Stimulated activated CD4-positive, alpha-beta T cell treated with anti-CD3 and anti-CD28 coated beads, Interleukin-12 subunit alpha, Interleukin-12 subunit beta, amount 100 ng/mL, for 24 hours (primary cell): ENCODE results near the gene ANKRD13C.
"Not testable (repeated sequence)": the region's sequence is repeated elsewhere in the genome, so short reads cannot be mapped to it uniquely, and the experiment has no call there.

Experiments used
- DNase-seq, 2 experiments: peaks; one replicate each; pipeline ENCODE4 v3.0.0-alpha.2; 2020; ENCODE audit warnings: low read depth in 2 of 2

Gene ANKRD13C, protein sequence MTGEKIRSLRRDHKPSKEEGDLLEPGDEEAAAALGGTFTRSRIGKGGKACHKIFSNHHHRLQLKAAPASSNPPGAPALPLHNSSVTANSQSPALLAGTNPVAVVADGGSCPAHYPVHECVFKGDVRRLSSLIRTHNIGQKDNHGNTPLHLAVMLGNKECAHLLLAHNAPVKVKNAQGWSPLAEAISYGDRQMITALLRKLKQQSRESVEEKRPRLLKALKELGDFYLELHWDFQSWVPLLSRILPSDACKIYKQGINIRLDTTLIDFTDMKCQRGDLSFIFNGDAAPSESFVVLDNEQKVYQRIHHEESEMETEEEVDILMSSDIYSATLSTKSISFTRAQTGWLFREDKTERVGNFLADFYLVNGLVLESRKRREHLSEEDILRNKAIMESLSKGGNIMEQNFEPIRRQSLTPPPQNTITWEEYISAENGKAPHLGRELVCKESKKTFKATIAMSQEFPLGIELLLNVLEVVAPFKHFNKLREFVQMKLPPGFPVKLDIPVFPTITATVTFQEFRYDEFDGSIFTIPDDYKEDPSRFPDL

DNA sequence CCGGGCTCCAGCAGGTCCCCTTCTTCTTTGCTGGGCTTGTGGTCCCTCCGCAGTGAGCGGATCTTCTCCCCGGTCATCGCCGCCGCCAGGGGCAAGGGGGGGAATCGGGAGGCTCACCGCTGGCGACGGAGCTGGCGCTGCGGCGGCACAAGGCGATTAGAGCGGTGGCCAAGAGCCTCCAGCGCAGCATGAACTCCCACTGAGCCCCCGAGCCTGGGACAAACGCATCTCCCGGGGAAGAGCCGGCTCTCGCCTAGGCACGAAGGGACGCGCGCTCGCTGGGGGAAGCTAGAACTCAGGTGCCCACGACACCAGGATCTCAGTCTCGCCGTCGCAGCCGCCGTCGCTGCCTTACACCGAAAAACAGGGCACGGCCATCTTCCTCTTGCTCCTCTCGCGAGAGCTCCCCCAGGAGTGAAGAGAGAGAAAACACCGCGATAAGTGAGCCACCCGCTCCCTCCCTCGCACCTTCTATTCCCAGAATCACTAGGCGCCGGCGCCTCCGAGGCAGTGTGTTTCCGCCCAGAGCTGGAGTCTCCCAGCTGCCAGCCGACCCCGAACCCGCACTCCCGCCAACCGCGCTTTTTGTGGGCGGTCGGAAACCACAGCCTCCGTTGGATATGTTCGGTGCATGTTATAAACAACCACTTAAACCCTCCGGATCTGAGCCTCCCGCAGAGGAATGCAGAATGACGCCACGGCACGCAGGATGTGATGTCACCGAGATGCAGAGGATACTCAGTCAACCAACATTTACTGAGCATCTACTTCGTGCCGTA is at the start of gene ANKRD13C:
TSS of gene ANKRD13C (minus strand) at position 391 of the 779 bp plus-strand sequence. CDS start at position 77, 314 bp downstream.
- DNase-seq: peak; percentile 81 to 83

- DNase-seq: no peak
Observed at GRCh38 chr1:70403759-70404158, 49.2 kb upstream of the ANKRD13C start.

DNA sequence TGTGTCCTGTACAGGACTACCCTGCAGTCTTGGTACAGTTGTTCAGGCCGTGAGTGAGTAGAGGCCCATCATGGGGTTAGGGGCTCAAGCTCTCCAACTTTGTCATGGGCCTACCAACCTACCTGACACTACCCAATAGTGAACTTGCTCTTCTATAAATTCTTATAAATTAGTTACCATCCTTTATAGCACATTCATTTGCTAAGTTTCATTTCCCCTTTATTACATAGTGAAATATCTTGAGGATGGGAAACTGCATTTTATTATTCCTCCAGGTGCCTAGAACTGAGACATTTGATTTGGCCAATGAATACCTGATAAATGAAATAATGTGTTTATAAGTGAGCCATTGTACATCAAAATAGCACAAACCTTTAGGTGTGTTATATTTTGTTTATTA is 47.5 kb upstream of the ANKRD13C start:
- no peak for DNase-seq

- DNase-seq: no peak
Observed at GRCh38 chr1:70400335-70400734, 45.8 kb upstream of the ANKRD13C start.

DNA sequence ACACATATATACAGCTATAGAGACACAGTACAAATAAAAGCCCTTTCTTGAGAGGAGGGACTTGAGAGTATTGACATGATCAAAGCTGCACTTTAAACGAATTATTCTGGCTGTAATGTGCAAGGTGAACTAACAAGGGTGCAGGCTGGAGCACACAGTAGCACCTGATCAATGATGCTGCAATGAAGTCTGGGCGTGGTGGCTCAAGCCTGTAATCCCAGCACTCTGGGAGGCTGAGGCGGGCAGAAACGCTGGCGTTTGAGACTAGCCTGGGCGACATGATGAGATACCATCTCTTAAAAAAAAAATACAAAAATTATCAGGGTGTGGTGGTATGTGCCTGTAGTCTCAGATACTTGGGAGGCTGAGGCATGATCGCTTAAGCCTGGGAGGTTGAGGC is 42.5 kb upstream of the ANKRD13C start:
- DNase-seq: no peak

DNA sequence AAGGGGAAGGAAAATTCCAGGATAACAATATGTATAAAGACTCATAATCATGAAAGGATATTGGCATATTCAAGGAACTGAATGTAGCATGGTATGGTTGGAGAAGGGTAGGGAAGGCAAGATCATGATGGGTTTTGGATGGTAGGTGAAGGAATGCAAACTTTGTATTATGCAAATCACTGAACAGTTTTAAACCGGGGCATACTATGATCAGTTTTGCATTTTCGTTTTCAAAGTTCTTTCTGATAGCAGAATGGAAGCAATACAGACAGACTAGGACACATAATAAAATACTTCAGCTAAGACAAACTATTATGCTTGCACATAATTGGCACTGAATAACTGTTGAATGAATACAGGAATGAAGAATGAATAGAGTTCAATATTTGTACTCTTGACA is 42.1 kb upstream of the ANKRD13C start:
- no peak for DNase-seq

DNA sequence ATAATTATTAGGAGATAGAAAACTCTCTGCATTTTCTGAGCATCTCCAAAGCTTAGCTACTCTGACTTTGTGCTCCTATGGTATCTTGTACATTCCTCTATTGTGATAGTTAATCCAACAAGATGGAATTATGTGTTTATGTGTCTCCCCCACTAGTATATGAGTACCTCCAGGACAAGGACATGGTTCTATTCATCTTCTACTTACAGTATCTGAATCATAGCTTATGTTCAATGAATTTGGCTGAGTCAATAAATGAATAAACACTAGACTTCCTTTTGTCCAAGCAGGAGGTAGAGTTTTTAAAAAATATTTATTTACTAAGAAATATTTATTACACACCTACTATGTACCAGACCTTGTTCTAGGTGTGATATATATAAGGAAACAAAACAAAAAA is 38.1 kb upstream of the ANKRD13C start:
- DNase-seq: no peak

DNA sequence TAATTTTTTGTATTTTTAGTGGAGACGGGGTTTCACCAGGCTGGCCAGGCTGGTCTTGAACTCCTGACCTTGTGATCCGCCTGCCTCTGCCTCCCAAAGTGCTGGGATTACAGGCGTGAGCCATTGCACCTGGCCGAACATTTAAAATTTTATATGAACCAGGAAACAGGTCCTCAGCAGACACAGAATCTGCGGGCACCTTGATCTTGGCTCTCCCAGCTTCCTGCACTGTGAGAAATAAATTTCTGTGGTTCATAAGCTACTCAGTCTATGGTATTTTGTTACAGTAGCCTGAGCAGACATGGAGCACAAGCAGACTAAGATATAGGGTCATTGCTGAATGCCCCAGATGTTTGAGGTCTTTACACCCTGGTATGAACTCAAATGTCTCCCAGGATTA is 33.0 kb upstream of the ANKRD13C start:
- no peak for DNase-seq

DNA sequence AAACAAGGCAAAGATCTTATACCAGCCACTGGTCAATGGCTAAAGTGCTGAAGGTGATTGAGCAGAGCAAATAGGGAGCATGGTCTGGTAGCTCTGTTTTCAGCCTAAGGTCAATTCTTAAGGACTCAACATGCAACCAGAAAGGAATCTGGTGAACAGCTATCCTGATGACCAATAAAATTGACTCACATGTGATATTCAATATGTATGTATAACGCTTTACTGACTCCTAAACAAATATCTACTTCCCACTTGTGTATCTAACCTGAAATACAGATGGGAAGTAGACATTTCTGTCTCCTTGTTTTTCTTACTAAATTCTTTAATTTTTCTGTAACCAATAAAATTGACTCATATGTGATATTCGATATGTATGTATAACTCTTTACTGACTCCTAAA is 31.6 kb upstream of the ANKRD13C start:
- DNase-seq: no peak

DNA sequence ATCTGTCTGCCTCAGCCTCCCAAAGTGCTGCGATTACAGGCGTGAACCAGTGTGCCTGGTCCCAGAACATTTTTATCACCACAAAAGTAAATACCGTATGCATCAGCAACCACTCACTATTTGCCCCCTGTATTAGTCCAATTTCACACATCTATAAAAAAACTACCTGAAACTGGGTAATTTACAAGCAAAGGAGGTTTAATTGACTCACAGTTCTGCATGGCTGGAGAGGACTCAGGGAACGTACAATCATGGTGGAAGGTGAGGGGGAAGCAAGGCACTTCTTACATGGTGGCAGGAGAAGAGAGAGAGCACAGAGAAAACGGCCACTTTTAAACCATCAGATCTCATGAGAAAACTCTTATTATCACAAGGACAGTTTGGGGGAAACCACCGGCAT is 31.0 kb upstream of the ANKRD13C start:
- DNase-seq: no peak

GRCh38 chr1:70384542-70384941 is 30.0 kb upstream of the ANKRD13C start:
- no peak for DNase-seq

- DNase-seq: no peak
Observed at GRCh38 chr1:70383483-70383882, 29.0 kb upstream of the ANKRD13C start.

- no peak for DNase-seq
Observed at GRCh38 chr1:70382682-70383081, 28.2 kb upstream of the ANKRD13C start.

DNA sequence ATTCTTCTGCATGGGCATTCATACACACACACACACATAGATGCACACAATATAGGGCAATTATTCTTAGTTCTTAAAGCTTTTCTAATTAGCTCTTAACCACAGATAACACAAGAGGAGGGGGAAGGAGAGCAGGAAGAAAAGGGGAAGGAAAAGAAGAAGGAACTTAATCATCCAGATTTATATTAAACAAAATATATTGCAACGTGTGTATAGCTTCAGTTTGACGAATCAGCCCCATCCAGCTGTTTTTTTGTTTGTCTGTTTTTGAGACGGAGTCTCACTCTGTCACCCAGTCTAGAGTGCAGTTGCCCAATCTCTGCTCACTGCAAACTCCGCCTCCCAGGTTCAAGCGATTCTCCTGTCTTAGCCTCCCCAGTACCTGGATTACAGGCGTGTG is 21.7 kb upstream of the ANKRD13C start:
- DNase-seq: no peak

DNA sequence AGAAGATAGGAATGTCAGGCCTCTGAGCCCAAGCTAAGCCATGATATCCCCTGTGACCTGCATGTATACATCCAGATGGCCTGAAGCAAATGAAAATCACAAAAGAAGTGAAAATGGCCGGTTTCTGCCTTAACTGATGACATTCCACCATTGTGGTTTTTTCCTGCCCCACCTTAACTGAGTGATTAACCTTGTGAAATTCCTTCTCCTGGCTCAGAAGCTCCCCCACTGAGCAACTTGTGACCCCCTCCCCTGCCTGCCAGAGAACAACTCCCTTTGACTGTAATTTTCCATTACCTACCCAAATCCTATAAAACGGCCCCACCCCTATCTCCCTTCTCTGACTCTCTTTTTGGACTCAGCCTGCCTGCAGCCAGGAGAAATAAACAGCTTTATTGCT is 19.1 kb upstream of the ANKRD13C start:
- DNase-seq: not testable (repeated sequence)

DNA sequence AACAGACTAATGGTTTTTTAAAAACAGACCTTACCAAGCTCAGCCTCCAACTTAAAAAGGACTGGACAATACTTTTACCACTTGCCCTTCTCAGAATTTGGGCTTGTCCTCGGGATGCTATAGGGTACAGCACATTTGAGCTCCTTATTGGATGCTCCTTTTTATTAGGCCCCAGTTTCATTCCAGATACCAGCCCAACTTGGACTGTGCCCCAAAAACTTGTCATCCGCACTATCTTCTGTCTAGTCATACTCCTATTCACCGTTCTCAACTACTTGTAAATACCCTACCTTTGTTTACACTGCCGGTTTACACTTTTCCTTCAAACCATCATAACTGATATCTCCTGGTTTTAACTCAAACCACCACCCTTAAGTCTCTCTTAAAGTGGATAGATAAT is 17.9 kb upstream of the ANKRD13C start:
- no peak for DNase-seq

- not testable (repeated sequence) for DNase-seq
Observed at GRCh38 chr1:70371586-70371985, 17.1 kb upstream of the ANKRD13C start.

DNA sequence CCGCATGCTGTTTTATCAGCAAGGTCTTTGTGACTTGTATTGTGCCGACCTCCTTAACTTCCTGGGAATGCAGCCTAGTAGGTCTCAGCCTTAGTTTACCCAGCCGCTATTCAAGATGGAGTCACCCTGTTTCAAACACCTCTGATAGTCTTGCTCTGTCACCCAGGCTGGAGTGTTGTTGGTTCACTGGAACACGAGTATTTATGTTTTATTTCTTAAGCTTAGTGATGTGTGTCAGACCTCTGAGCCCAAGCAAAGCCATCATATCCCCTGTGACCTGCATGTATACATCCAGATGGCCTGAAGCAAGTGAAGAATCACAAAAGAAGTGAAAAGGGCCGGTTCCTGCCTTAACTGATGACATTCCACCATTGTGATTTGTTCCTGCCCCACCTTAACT is 12.9 kb upstream of the ANKRD13C start:
- not testable (repeated sequence) for DNase-seq

DNA sequence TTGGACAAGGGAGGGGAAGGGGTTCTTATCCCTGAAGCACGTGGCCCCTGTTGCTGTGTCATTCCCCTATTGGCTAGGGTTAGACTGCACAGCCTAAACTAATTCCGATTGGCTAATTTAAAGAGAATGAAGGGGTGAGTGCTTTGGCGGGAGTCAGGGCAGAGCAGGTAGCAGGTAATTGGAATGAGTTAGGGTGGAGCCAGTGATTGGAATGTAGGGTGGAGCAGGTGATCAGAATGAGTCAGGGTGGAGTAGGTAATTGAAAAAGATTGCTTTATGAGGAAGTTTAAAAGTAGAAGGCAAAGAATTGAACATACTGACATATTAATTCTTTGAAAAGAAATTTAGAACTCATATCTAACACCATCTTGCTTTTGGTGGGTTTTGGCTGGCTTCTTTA is 12.5 kb upstream of the ANKRD13C start:
- DNase-seq: not testable (repeated sequence)

GRCh38 chr1:70366425-70366952 is 12.0 kb upstream of the ANKRD13C start:
- DNase-seq: not testable (repeated sequence)

DNA sequence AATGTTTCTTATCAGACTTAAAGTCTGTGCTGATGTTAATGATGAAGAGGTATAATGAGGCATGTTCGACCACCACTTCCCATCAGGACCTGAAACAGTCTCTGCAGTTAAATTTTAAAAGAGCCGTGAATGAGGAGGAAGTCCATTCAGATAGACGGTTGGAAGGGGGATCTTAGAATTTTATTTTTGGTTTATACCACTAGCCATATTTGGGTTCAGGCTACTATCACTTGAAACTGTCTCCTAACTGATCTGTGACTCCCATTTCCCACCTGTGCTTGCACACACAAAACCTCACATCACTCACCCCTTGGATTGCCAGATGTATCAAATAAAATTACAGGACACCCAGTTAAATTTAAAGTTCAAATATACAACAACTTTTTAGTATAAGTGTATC is 9.9 kb upstream of the ANKRD13C start:
- no peak for DNase-seq

GRCh38 chr1:70361727-70362398 is 7.3 kb upstream of the ANKRD13C start:
- no peak for DNase-seq
